PC-9 (cell line): ENCODE data around the gene MYH7. TPM values are rescaled to one million over a fixed set of nuclear protein-coding genes. Genes with fewer than 3 reads are reported as not detected.

ENCODE experiments used
- BruUV-seq: library from RNA; stranded (reverse); fragments of 400-500 nt; replicated peaks from 2 replicates; lab custom pipeline; 2021; lab: Mats Ljungman, UMichigan
- CTCF ChIA-PET: fragments of 300-600 bp; sonication (Branson Sonifier 250); formaldehyde crosslinking; loops from one replicate; lab custom pipeline; 2022; ENCODE audit warnings: antibody characterized with exemption; lab: Charles Lee
- POLR2A ChIA-PET: fragments of 300-600 bp; sonication (Branson Sonifier 250); formaldehyde crosslinking; loops from one replicate; lab custom pipeline; 2022; ENCODE audit warnings: antibody characterized with exemption; ENCODE audit not compliant: unreplicated experiment; lab: Charles Lee
- DNase-seq, 2 experiments: peaks; one replicate each; pipeline versions ENCODE4 v3.0.0 to v3.0.0-alpha.2; 2015 to 2022; ENCODE audit warnings: mixed read lengths in 1 of 2
- H2AFZ ChIP-seq: fragments of 200-600 bp; sonication (generic); 2 replicates; pipeline ENCODE4 v1.8.1; 2017; ENCODE audit warnings: antibody characterized with exemption
- H3F3A ChIP-seq: fragments of 200-600 bp; sonication (generic); 2 replicates; pipeline ENCODE4 v1.8.1; 2017; ENCODE audit warnings: antibody characterized with exemption, mild to moderate bottlenecking, low read depth; ENCODE audit not compliant: insufficient read depth
- H3K27ac ChIP-seq: fragments of 200-600 bp; sonication (generic); 2 replicates; pipeline ENCODE4 v1.6.1; 2016; ENCODE audit warnings: mixed run types
- H3K27me3 ChIP-seq: fragments of 200-600 bp; sonication (generic); 2 replicates; pipeline ENCODE4 v1.6.1; 2016; ENCODE audit warnings: low read depth, mixed run types; ENCODE audit not compliant: insufficient read depth
- H3K36me3 ChIP-seq: fragments of 200-600 bp; sonication (generic); 2 replicates; pipeline ENCODE4 v1.6.1; 2016; ENCODE audit warnings: low read depth, mixed run types
- H3K4me1 ChIP-seq: fragments of 200-600 bp; sonication (generic); replicated peaks from 2 replicates; pipeline ENCODE4 v1.6.1; 2016; ENCODE audit warnings: mixed run types; ENCODE audit not compliant: insufficient read depth
- H3K4me2 ChIP-seq: fragments of 200-600 bp; sonication (generic); 2 replicates; pipeline ENCODE4 v1.6.1; 2017; ENCODE audit warnings: mixed run types
- H3K4me3 ChIP-seq: fragments of 200-600 bp; sonication (generic); 2 replicates; pipeline ENCODE4 v1.6.1; 2016; ENCODE audit warnings: mixed run types
- H3K79me2 ChIP-seq: fragments of 200-600 bp; sonication (generic); 2 replicates; pipeline ENCODE4 v1.6.1; 2017; ENCODE audit warnings: low read depth, mixed run types
- H3K9me2 ChIP-seq: fragments of 200-600 bp; sonication (generic); 2 replicates; pipeline ENCODE4 v1.8.1; 2017; ENCODE audit warnings: mild to moderate bottlenecking; ENCODE audit not compliant: insufficient read depth
- H3K9me3 ChIP-seq: fragments of 200-600 bp; sonication (generic); 2 replicates; pipeline ENCODE4 v1.8.1; 2016; ENCODE audit warnings: low read depth; ENCODE audit not compliant: insufficient read depth
- H4K20me1 ChIP-seq: fragments of 200-600 bp; sonication (generic); 2 replicates; pipeline ENCODE4 v1.8.1; 2017; ENCODE audit not compliant: insufficient read depth
- EZH2 ChIP-seq: fragments of 200-600 bp; sonication (generic); IDR thresholded peaks from 2 replicates; pipeline ENCODE4 v1.8.0; 2017; ENCODE audit warnings: antibody characterized with exemption, low read depth
- intact Hi-C: fragments of 100-400 bp; cut with micrococcal nuclease; formaldehyde crosslinking; loops from one replicate; pipeline ENCODE4 v1.10.0; 2022; ENCODE audit not compliant: unreplicated experiment
- total RNA-seq: library from RNA; stranded (reverse); gene quantifications from 2 replicates; pipeline ENCODE4 v1.2.3, GENCODE V29; 2021
- TF ChIP-seq, protein P1 (sequence below): fragments of 200-600 bp; sonication (generic); conservative IDR thresholded peaks from 2 replicates; pipeline ENCODE4 v1.6.1; 2017; ENCODE audit warnings: mixed run types, antibody characterized with exemption, mild to moderate bottlenecking, moderate library complexity

Gene MYH7
- total RNA-seq, 1 experiment from 2014 or later, result not detected

GRCh38 chr14:23436327-23437132 is 1.1 kb upstream of the MYH7 start:
- Histone ChIP-seq H4K20me1 (no peaks in the 10 kb centered on the region), H3F3A (no peaks in the 10 kb centered on the region), H3K4me1 (no peaks in the 10 kb centered on the region), H3K4me3 (no peak overlapping the region), H3K9me3 (no peaks in the 10 kb centered on the region), H2AFZ (no peak overlapping the region), H3K36me3 (no peaks in the 10 kb centered on the region), H3K9me2 (no peaks in the 10 kb centered on the region), H3K4me2 (no peak overlapping the region), H3K79me2 (no peaks in the 10 kb centered on the region), H3K27ac (no peak overlapping the region), H3K27me3 (peaks cover 79% of the 10 kb centered on the region)
- ChIA-PET CTCF (interaction anchor here (0.5 kb wide), 1 partner anchor 991 kb away, joined by 4 read pairs; no protein-coding TSS in a partner anchor), POLR2A (interaction anchor here (0.7 kb wide), 1 partner anchor 34 kb away, joined by 3 read pairs; no protein-coding TSS in a partner anchor)
- TF ChIP-seq EZH2, result no peak
- TF ChIP-seq, protein P1, sequence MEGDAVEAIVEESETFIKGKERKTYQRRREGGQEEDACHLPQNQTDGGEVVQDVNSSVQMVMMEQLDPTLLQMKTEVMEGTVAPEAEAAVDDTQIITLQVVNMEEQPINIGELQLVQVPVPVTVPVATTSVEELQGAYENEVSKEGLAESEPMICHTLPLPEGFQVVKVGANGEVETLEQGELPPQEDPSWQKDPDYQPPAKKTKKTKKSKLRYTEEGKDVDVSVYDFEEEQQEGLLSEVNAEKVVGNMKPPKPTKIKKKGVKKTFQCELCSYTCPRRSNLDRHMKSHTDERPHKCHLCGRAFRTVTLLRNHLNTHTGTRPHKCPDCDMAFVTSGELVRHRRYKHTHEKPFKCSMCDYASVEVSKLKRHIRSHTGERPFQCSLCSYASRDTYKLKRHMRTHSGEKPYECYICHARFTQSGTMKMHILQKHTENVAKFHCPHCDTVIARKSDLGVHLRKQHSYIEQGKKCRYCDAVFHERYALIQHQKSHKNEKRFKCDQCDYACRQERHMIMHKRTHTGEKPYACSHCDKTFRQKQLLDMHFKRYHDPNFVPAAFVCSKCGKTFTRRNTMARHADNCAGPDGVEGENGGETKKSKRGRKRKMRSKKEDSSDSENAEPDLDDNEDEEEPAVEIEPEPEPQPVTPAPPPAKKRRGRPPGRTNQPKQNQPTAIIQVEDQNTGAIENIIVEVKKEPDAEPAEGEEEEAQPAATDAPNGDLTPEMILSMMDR, result no peak
- BruUV-seq, result no TSS peak
- DNase-seq, result no peak
- intact Hi-C loops, result no loop called here

DNA sequence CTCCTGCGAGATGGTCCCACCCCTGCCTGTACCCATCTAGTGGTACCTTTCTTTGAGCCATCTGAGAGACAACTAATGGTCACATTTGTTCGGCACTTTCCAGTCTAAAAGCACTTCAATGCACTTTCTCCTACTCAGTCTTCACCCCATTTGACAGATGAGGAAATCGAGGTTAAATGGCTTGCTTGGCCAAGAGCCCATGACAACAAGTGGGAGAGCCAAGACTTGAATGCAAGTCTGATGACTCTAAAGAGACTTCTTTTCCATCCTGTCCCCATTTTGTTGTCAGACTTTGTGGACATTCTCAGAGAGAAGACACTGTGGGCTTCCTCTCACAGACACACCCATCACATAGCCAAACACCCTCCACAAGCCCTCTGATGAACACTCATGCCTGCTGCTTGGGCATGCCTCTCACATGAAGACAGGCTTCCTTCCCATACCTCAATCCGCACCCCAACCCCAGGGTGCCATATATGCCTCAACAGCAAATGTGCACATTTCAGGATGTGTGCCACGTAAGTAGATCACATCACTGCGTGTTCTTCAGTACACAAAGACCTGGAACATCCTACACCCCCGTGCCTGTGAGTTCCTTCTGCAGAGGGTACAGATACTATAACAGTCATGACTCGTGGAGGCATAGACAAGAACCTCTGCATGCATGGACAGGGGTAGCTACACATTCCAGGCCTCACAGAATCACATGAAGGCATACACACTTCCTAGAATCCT is 805 bp downstream of the MYH7 start:
- Histone ChIP-seq H3K27me3 (peaks cover 79% of the 10 kb centered on the region), H3K4me3 (no peak overlapping the region), H3K27ac (no peak overlapping the region), H2AFZ (no peak overlapping the region), H4K20me1 (no peaks in the 10 kb centered on the region), H3K4me2 (no peak overlapping the region), H3K4me1 (no peaks in the 10 kb centered on the region), H3K9me3 (no peaks in the 10 kb centered on the region), H3K36me3 (no peaks in the 10 kb centered on the region), H3K9me2 (no peaks in the 10 kb centered on the region), H3F3A (no peaks in the 10 kb centered on the region), H3K79me2 (no peaks in the 10 kb centered on the region)
- no peak for DNase-seq
- no TSS peak for BruUV-seq
- ChIA-PET POLR2A (no interaction called here), CTCF (no interaction called here)
- intact Hi-C loops, result no loop called here
- TF ChIP-seq, protein P1, result no peak
- no peak for TF ChIP-seq EZH2

DNA sequence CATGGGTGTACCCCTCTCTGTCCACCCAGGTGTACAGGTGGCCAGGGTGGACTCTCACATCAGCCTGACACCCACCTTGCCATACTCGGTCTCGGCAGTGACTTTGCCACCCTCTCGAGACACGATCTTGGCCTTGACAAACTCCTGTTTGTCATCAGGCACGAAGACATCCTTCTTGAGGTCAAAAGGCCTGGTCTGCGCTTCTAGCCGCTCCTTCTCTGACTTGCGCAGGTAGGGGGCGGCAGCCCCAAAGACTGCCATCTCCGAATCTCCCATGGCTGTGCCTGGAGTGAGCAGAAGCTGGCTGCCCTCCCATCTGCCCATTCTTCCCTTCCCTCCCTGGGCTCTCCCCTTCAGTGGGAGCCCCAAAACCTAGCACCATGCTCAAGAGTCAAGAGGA is 2.0 kb downstream of the MYH7 start:
- Histone ChIP-seq H4K20me1 (no peaks in the 10 kb centered on the region), H2AFZ (no peak overlapping the region), H3K4me1 (no peaks in the 10 kb centered on the region), H3K9me3 (no peaks in the 10 kb centered on the region), H3K36me3 (no peaks in the 10 kb centered on the region), H3K9me2 (no peaks in the 10 kb centered on the region), H3K79me2 (no peaks in the 10 kb centered on the region), H3F3A (no peaks in the 10 kb centered on the region), H3K27me3 (peaks cover 81% of the 10 kb centered on the region), H3K4me2 (no peak overlapping the region), H3K4me3 (no peak overlapping the region), H3K27ac (no peak overlapping the region)
- intact Hi-C loops, result no loop called here
- no TSS peak for BruUV-seq
- no peak for DNase-seq
- TF ChIP-seq, protein P1, result no peak
- no peak for TF ChIP-seq EZH2
- POLR2A ChIA-PET, result interaction anchor here (0.6 kb wide), 1 partner anchor 232 kb away, joined by 4 read pairs; no protein-coding TSS in a partner anchor
- CTCF ChIA-PET, result no interaction called here
